CD4-positive, CD25-positive, alpha-beta regulatory T cell (primary cell): ENCODE measurements around the gene SLCO1B1. TPM values are rescaled to one million over a fixed set of nuclear protein-coding genes. Genes with fewer than 3 reads are reported as not detected.
"Not testable (repeated sequence)": the region's sequence is repeated elsewhere in the genome, so short reads cannot be mapped to it uniquely, and the experiment has no call there.

Experiments used
- ATAC-seq, 2 donors: fragments of 150-1000 bp; cut with Tn5 transposase; one replicate each; pipeline ENCODE4 v1.10.0; 2021; ENCODE audit warnings: low read depth in 2 of 2, moderate number of reproducible peaks in 2 of 2, moderate library complexity in 1 of 2
- DNase-seq, 3 donors: peaks; one replicate each; pipeline versions ENCODE4 v3.0.0 to v3.0.0-alpha.2; 2012 to 2022; ENCODE audit warnings: mixed read lengths in 1 of 3
- H3K27ac ChIP-seq: one replicate; pipeline ENCODE4 v1.7.0; 2013; ENCODE audit warnings: mild to moderate bottlenecking, low read length; ENCODE audit not compliant: insufficient read depth, poor library complexity, severe bottlenecking
- H3K27me3 ChIP-seq: one replicate; pipeline ENCODE4 v1.7.0; 2013; ENCODE audit warnings: low read length; ENCODE audit not compliant: control insufficient read depth, insufficient read depth
- H3K36me3 ChIP-seq: one replicate; pipeline ENCODE4 v1.7.0; 2013; ENCODE audit warnings: mild to moderate bottlenecking, low read length, moderate library complexity; ENCODE audit not compliant: control insufficient read depth, insufficient read depth
- H3K4me1 ChIP-seq: 2 replicates; pipeline ENCODE4 v1.7.0; 2013; ENCODE audit warnings: mild to moderate bottlenecking, low read length; ENCODE audit not compliant: insufficient read depth, control insufficient read depth, poor library complexity, severe bottlenecking
- H3K4me3 ChIP-seq: one replicate; pipeline ENCODE4 v1.7.0; 2013; ENCODE audit warnings: low read depth, mild to moderate bottlenecking, low read length, moderate library complexity
- H3K9me3 ChIP-seq, 2 experiments: 1 replicate in 1 of 2; 2 replicates in 1 of 2; pipeline ENCODE4 v1.7.0; 2013; ENCODE audit warnings: low read length in 2 of 2, mild to moderate bottlenecking in 1 of 2, moderate library complexity in 1 of 2; ENCODE audit not compliant: control insufficient read depth in 2 of 2
- H3K27ac Mint-ChIP-seq, 3 donors: one replicate each; pipeline ENCODE4 v1.8.0; 2020 to 2022; ENCODE audit warnings: mild to moderate bottlenecking in 3 of 3, mixed read lengths in 3 of 3, moderate library complexity in 2 of 3
- H3K27me3 Mint-ChIP-seq: one replicate; pipeline ENCODE4 v1.8.0; 2022; ENCODE audit warnings: mild to moderate bottlenecking, mixed read lengths
- H3K36me3 Mint-ChIP-seq: one replicate; pipeline ENCODE4 v1.8.0; 2020; ENCODE audit warnings: mixed read lengths
- H3K4me1 Mint-ChIP-seq, 4 donors: one replicate each; pipeline ENCODE4 v1.8.0; 2020 to 2022; ENCODE audit warnings: mixed read lengths in 4 of 4, mild to moderate bottlenecking in 1 of 4
- H3K4me3 Mint-ChIP-seq, 4 donors: one replicate each; pipeline ENCODE4 v1.8.0; 2020 to 2022; ENCODE audit warnings: mild to moderate bottlenecking in 4 of 4, mixed read lengths in 4 of 4, moderate library complexity in 3 of 4
- H3K9me3 Mint-ChIP-seq, 7 donors: one replicate each; pipeline ENCODE4 v1.8.0; 2020 to 2022; ENCODE audit warnings: mixed read lengths in 7 of 7, mild to moderate bottlenecking in 3 of 7, moderate library complexity in 2 of 7
- polyA plus RNA-seq, 4 donors: library from polyadenylated mRNA; unstranded; fragments of 300-500 nt; fragmentation: Illumina TruSeq; gene quantifications; one replicate each; pipeline ENCODE4 v1.2.3, GENCODE V29; 2021
- total RNA-seq: library from RNA; stranded (reverse); gene quantifications from one replicate; pipeline ENCODE4 v1.2.3, GENCODE V29; 2022

The SLCO1B1 gene, protein sequence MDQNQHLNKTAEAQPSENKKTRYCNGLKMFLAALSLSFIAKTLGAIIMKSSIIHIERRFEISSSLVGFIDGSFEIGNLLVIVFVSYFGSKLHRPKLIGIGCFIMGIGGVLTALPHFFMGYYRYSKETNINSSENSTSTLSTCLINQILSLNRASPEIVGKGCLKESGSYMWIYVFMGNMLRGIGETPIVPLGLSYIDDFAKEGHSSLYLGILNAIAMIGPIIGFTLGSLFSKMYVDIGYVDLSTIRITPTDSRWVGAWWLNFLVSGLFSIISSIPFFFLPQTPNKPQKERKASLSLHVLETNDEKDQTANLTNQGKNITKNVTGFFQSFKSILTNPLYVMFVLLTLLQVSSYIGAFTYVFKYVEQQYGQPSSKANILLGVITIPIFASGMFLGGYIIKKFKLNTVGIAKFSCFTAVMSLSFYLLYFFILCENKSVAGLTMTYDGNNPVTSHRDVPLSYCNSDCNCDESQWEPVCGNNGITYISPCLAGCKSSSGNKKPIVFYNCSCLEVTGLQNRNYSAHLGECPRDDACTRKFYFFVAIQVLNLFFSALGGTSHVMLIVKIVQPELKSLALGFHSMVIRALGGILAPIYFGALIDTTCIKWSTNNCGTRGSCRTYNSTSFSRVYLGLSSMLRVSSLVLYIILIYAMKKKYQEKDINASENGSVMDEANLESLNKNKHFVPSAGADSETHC
- total RNA-seq (not detected), polyA plus RNA-seq (not detected)

DNA sequence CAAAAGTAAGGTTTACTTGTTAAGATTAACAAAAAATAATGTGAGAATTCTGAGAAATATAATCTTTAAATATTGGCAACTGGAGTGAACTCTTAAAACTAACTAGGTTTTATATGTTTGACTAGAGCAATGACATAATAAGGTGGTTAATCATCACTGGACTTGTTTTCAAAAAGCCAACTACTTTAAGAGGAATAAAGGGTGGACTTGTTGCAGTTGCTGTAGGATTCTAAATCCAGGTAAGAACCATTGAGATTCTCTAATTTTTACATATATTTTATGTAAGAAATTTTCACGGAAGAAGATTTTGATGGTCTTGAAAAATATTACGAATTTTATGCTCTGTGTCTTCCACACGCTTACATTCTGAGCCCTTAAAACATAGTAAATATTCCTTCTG is at the start of gene SLCO1B1:
TSS of gene SLCO1B1 (plus strand) at position 197 of the 400 bp plus-strand sequence. CDS start 10,381 bp downstream, outside the sequence.
- Histone ChIP-seq H3K4me1 (no peaks in the 10 kb centered on the region), H3K4me3 (no peak within 1 kb of the TSS), H3K27me3 (no peaks in the 10 kb centered on the region), H3K27ac (no peak within 1 kb of the TSS), H3K9me3 (no peaks in the 10 kb centered on the region), H3K36me3 (no peaks in the 10 kb centered on the region)
- no peaks in the 10 kb centered on the region for H3K4me1 Mint-ChIP-seq
- DNase-seq = no peak
- H3K36me3 Mint-ChIP-seq = no peaks in the 10 kb centered on the region
- no peak within 1 kb of the TSS for H3K27ac Mint-ChIP-seq
- no peak within 1 kb of the TSS for H3K4me3 Mint-ChIP-seq
- H3K27me3 Mint-ChIP-seq = no peaks in the 10 kb centered on the region
- H3K9me3 Mint-ChIP-seq = peaks cover 0 to 6% (median 1%) of the 10 kb centered on the region in 7 donors
- ATAC-seq = no peak

GRCh38 chr12:21084753-21085152 is 46.2 kb upstream of the SLCO1B1 start:
- not testable (repeated sequence) for H3K27ac Mint-ChIP-seq, H3K27me3 Mint-ChIP-seq, H3K27ac ChIP-seq, H3K4me3 Mint-ChIP-seq, H3K27me3 ChIP-seq, ATAC-seq, DNase-seq, H3K4me1 Mint-ChIP-seq, H3K9me3 ChIP-seq, H3K36me3 Mint-ChIP-seq, H3K36me3 ChIP-seq, H3K4me1 ChIP-seq, H3K4me3 ChIP-seq
- peaks cover 0 to 19% (median 2%) of the 10 kb centered on the region in 7 donors for H3K9me3 Mint-ChIP-seq

- H3K27ac ChIP-seq = no peak overlapping the region
- Mint-ChIP-seq H3K4me3 (no peak overlapping the region), H3K27ac (no peak overlapping the region), H3K36me3 (no peaks in the 10 kb centered on the region), H3K9me3 (peaks cover 0 to 7% (median 2%) of the 10 kb centered on the region in 7 donors), H3K4me1 (no peaks in the 10 kb centered on the region), H3K27me3 (no peaks in the 10 kb centered on the region)
- no peaks in the 10 kb centered on the region for H3K36me3 ChIP-seq
- no peak for DNase-seq
- H3K27me3 ChIP-seq = no peaks in the 10 kb centered on the region
- H3K4me1 ChIP-seq = no peaks in the 10 kb centered on the region
- H3K4me3 ChIP-seq = no peak overlapping the region
- no peak for ATAC-seq
- no peaks in the 10 kb centered on the region for H3K9me3 ChIP-seq
Observed at GRCh38 chr12:21111732-21112131, 19.3 kb upstream of the SLCO1B1 start.

- ATAC-seq (no peak), DNase-seq (no peak)
- Mint-ChIP-seq H3K4me3 (no peak overlapping the region), H3K4me1 (no peaks in the 10 kb centered on the region), H3K27ac (no peak overlapping the region), H3K9me3 (peaks cover 0 to 7% (median 2%) of the 10 kb centered on the region in 7 donors), H3K36me3 (no peaks in the 10 kb centered on the region), H3K27me3 (no peaks in the 10 kb centered on the region)
- Histone ChIP-seq H3K4me1 (no peaks in the 10 kb centered on the region), H3K36me3 (no peaks in the 10 kb centered on the region), H3K9me3 (no peaks in the 10 kb centered on the region), H3K4me3 (no peak overlapping the region), H3K27ac (no peak overlapping the region), H3K27me3 (no peaks in the 10 kb centered on the region)
Observed at GRCh38 chr12:21113266-21113665, 17.7 kb upstream of the SLCO1B1 start.

DNA sequence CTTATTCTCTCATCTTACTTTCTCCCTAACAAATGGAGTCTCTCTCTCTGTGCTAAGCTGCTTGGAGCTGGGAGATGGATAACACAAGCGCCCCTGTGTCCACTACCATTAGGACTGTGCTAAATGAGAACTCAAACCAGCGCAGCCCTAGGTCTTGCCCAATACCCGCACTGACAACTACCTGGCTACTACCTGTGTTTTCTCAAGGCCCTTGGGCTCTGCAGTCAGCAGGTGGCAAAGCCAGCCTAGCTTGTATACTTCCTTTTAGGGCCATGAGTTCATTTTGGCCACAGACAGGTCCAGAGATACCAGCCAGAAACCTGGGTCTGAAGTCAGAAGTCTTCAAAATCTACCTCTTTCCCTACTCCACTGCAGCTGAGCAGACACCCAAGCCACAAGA is 13.0 kb upstream of the SLCO1B1 start:
- H3K9me3 ChIP-seq = no peaks in the 10 kb centered on the region
- H3K27ac ChIP-seq = no peak overlapping the region
- DNase-seq (no peak), ATAC-seq (no peak)
- Mint-ChIP-seq H3K27me3 (no peaks in the 10 kb centered on the region), H3K9me3 (peaks cover 0 to 7% (median 2%) of the 10 kb centered on the region in 7 donors), H3K27ac (no peak overlapping the region), H3K4me3 (no peak overlapping the region), H3K36me3 (no peaks in the 10 kb centered on the region), H3K4me1 (no peaks in the 10 kb centered on the region)
- no peaks in the 10 kb centered on the region for H3K4me1 ChIP-seq
- H3K4me3 ChIP-seq = no peak overlapping the region
- no peaks in the 10 kb centered on the region for H3K27me3 ChIP-seq
- no peaks in the 10 kb centered on the region for H3K36me3 ChIP-seq

GRCh38 chr12:21118760-21119159 is 12.2 kb upstream of the SLCO1B1 start:
- Mint-ChIP-seq H3K36me3 (no peaks in the 10 kb centered on the region), H3K9me3 (peaks cover 0 to 7% (median 4%) of the 10 kb centered on the region in 7 donors), H3K27me3 (no peaks in the 10 kb centered on the region), H3K4me3 (no peak overlapping the region), H3K27ac (no peak overlapping the region), H3K4me1 (no peaks in the 10 kb centered on the region)
- no peak for DNase-seq
- H3K4me3 ChIP-seq = no peak overlapping the region
- no peak overlapping the region for H3K27ac ChIP-seq
- no peaks in the 10 kb centered on the region for H3K9me3 ChIP-seq
- no peak for ATAC-seq
- no peaks in the 10 kb centered on the region for H3K36me3 ChIP-seq
- no peaks in the 10 kb centered on the region for H3K27me3 ChIP-seq
- H3K4me1 ChIP-seq = no peaks in the 10 kb centered on the region

DNA sequence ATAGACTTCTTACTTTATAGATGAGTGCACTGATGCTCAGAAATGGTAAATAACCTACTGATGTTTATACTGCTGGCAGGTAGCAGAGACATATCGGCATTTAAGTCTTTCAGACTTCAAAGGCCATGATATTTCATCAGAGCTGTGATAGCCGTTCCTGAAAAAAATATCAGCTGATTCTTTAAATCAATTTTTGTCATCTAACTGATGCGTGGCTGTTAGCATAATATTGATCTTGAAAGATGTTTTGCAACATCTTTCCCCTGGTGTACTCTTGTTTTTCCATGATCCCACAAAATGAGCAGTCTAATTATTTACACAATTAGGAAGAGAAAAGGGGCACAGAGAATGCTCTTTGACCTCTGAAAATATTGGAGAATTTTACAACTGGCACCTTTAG is 1.6 kb upstream of the SLCO1B1 start:
- Mint-ChIP-seq H3K4me1 (no peaks in the 10 kb centered on the region), H3K36me3 (no peaks in the 10 kb centered on the region), H3K27me3 (no peaks in the 10 kb centered on the region), H3K4me3 (no peak overlapping the region), H3K9me3 (peaks cover 0 to 5% (median 2%) of the 10 kb centered on the region in 7 donors), H3K27ac (no peak overlapping the region)
- Histone ChIP-seq H3K27ac (no peak overlapping the region), H3K4me3 (no peak overlapping the region), H3K9me3 (no peaks in the 10 kb centered on the region), H3K36me3 (no peaks in the 10 kb centered on the region), H3K27me3 (no peaks in the 10 kb centered on the region), H3K4me1 (no peaks in the 10 kb centered on the region)
- ATAC-seq (no peak), DNase-seq (no peak)
